Transverse colon (tissue), 4 donors: ENCODE results near the gene GPS1.

ENCODE experiments used
- CTCF ChIP-seq, 5 experiments: fragments of 200-600 bp in 3 of 5; fragments of 450-650 bp in 2 of 5; sonication (generic) in 3 of 5; IDR thresholded peaks; 1 replicate in 2 of 5; 2 replicates in 3 of 5; pipeline ENCODE4 v1.5.1; 2016 to 2017; ENCODE audit warnings: antibody characterized with exemption in 5 of 5, inconsistent platforms in 3 of 5, mild to moderate bottlenecking in 2 of 5, moderate library complexity in 1 of 5
- EP300 ChIP-seq: sonication (generic); formaldehyde crosslinking; IDR thresholded peaks from one replicate; pipeline ENCODE4 v1.6.1; 2017; ENCODE audit warnings: antibody characterized with exemption, low read depth
- POLR2A ChIP-seq: fragments of 450-650 bp; IDR thresholded peaks from one replicate; pipeline ENCODE4 v1.6.1; 2016; ENCODE audit warnings: antibody characterized with exemption, mild to moderate bottlenecking, moderate library complexity
- POLR2AphosphoS5 ChIP-seq, 3 donors: sonication (generic); formaldehyde crosslinking; IDR thresholded peaks; one replicate each; pipeline ENCODE4 v1.6.1; 2016; ENCODE audit warnings: antibody characterized with exemption in 3 of 3

GRCh38 chr17:82039695-82040299 is 11.9 kb upstream of the GPS1 start:
- TF ChIP-seq CTCF (IDR thresholded peaks at IDR 0.05) (no peak), POLR2A (no peak), POLR2AphosphoS5 (IDR thresholded peaks at IDR 0.05) (no peak), EP300 (no peak)
